Thyroid gland (tissue), 4 donors: ENCODE data around the gene CMC2. TPM values are rescaled to one million over a fixed set of nuclear protein-coding genes. Genes with fewer than 3 reads are reported as not detected.

ENCODE experiments used
- DNase-seq, 2 donors: peaks; one replicate each; pipeline ENCODE4 v3.0.0-alpha.2; 2019
- H3K27ac ChIP-seq, 3 donors: fragments of 200-600 bp; sonication (generic); 1 replicate in 2 of 3; 2 replicates in 1 of 3; pipeline ENCODE4 v1.5.1; 2016 to 2019; ENCODE audit warnings: mild to moderate bottlenecking in 1 of 3, moderate library complexity in 1 of 3
- H3K27me3 ChIP-seq: fragments of 200-600 bp; sonication (generic); one replicate; pipeline ENCODE4 v1.5.1; 2019
- H3K36me3 ChIP-seq, 2 donors: fragments of 200-600 bp; sonication (generic); one replicate each; pipeline ENCODE4 v1.5.1; 2016 to 2019
- H3K4me1 ChIP-seq, 2 donors: fragments of 200-600 bp; sonication (generic); one replicate each; pipeline ENCODE4 v1.5.1; 2017 to 2019
- H3K4me3 ChIP-seq, 3 donors: fragments of 200-600 bp; sonication (generic); replicated peaks in 1 of 3; 1 replicate in 2 of 3; 2 replicates in 1 of 3; pipeline ENCODE4 v1.5.1; 2016; ENCODE audit warnings: mild to moderate bottlenecking in 1 of 3
- H3K9me3 ChIP-seq: fragments of 200-600 bp; sonication (generic); one replicate; pipeline ENCODE4 v1.5.1; 2017
- POLR2A ChIP-seq, 2 donors: fragments of 450-650 bp; IDR thresholded peaks; one replicate each; pipeline ENCODE4 v1.6.1; 2017; ENCODE audit warnings: antibody characterized with exemption in 2 of 2, mild to moderate bottlenecking in 2 of 2, moderate library complexity in 1 of 2
- WGBS, 2 donors: methylation state at CpG; one replicate each; pipeline ENCODE4 v1.1.5; 2017; 5-methylcytosine and 5-hydroxymethylcytosine counted together
- intact Hi-C: fragments of 100-400 bp; cut with DNase I; formaldehyde crosslinking; loops from one replicate; pipeline ENCODE4 v1.15.1; 2023
- total RNA-seq, 4 donors: library from RNA; depleted of rRNA; stranded (reverse); fragments of >200 nt; gene quantifications; one replicate each; pipeline ENCODE4 v1.2.3, GENCODE V29; 2016
- TF ChIP-seq, protein P1 (sequence below), 6 experiments: fragments of 200-600 bp in 3 of 6; fragments of 450-650 bp in 3 of 6; sonication (generic) in 3 of 6; IDR thresholded peaks; one replicate each; pipeline ENCODE4 v1.5.1; 2016 to 2019; ENCODE audit warnings: antibody characterized with exemption in 6 of 6, mild to moderate bottlenecking in 2 of 6, inconsistent platforms in 1 of 6, moderate library complexity in 1 of 6

CMC2 gene
- total RNA-seq, 4 donors from 2014 or later, result 36.8 to 89.1 (median 59.7) TPM

DNA sequence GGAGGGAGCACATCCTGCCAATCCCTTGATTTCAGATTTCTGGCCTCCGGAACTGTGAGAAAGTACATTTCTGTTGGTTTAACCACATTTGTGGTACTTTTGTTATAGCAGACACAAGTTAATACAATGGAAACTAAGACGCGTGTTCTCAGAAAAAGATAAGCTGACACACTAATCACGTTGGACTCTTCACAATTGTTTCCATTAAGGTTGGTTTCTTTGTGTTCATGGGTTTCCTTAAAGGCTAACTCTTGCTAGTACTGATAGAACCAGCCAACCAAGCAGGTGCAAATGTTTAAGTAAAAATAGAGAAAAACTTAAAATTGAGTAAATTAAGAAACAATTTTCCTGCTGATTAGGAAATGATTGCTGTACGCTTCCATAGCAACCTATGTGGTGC lies 59.4 kb downstream of the CMC2 start:
- Histone ChIP-seq H3K4me3 (no peak overlapping the region), H3K9me3 (no peaks in the 10 kb centered on the region), H3K4me1 (no peaks in the 10 kb centered on the region), H3K27me3 (no peaks in the 10 kb centered on the region), H3K27ac (no peak overlapping the region), H3K36me3 (no peaks in the 10 kb centered on the region)
- 89 to 91% methylated on average over 5 of the region's 5 CpGs for WGBS, 2 donors
- intact Hi-C loops, result no loop called here
- TF ChIP-seq, protein P1, sequence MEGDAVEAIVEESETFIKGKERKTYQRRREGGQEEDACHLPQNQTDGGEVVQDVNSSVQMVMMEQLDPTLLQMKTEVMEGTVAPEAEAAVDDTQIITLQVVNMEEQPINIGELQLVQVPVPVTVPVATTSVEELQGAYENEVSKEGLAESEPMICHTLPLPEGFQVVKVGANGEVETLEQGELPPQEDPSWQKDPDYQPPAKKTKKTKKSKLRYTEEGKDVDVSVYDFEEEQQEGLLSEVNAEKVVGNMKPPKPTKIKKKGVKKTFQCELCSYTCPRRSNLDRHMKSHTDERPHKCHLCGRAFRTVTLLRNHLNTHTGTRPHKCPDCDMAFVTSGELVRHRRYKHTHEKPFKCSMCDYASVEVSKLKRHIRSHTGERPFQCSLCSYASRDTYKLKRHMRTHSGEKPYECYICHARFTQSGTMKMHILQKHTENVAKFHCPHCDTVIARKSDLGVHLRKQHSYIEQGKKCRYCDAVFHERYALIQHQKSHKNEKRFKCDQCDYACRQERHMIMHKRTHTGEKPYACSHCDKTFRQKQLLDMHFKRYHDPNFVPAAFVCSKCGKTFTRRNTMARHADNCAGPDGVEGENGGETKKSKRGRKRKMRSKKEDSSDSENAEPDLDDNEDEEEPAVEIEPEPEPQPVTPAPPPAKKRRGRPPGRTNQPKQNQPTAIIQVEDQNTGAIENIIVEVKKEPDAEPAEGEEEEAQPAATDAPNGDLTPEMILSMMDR (IDR thresholded peaks at IDR 0.05), result no peak
- no peak for DNase-seq

DNA sequence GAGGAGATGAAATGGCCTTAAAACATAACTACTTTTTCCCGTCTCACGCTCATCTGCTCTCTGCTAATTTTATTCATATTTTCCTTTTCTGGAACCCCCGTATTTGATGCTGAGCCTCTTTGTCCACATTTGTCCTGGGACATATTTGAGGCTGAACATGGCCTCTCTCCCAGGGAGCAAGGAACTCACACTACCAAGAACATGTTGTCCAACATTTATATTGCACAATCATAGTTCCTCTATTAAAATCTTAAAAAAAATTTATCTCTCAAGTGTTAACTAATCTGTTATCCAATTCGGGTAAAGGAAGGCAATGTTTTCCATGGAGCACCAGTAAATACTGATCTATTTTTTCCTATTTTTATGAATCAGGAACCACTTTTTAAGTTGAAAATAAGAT lies 60.2 kb downstream of the CMC2 start:
- DNase-seq, result no peak
- Histone ChIP-seq H3K4me1 (no peaks in the 10 kb centered on the region), H3K36me3 (no peaks in the 10 kb centered on the region), H3K9me3 (no peaks in the 10 kb centered on the region), H3K27me3 (no peaks in the 10 kb centered on the region), H3K27ac (no peak overlapping the region), H3K4me3 (no peak overlapping the region)
- 73 to 84% methylated on average over 4 of the region's 4 CpGs for WGBS, 2 donors
- TF ChIP-seq, protein P1 (IDR thresholded peaks at IDR 0.05), result no peak
- no peak for TF ChIP-seq POLR2A (IDR thresholded peaks at IDR 0.05)
- intact Hi-C loops, result no loop called here

DNA sequence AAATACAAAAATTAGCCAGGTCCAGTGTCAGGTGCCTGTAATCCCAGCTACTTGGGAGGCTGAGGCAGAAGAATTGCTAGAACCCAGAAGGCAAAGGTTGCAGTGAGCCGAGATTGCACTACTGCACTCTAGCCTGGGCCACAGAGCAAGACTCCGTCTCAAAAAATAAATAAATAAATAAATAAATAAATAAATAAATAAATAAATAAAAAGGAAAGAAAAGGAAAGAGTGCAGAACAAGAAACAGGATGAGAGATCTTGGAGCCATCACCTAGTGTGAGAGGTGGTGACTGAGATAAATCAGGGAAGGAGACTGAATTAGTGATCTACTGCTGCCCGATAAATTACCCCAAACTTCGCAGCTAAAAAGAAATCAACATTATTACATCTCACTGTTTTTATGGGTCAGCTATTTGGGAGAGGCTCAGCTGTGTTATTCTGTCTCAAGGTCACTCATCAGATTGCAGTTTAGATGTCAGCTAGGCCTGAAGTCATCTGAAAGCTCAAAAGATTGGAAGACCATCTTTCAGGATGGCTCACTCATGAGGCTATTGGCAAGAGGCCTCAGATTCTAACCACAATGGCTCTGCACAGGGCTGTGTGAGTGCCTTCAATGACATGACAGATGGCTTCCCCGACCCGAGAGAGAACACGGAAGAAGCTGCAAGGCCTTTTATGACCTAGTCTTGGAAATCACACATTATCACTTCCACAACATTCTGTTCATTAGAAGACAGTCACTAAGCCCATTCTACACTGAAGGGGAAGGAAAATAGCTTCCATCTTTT lies 66.4 kb downstream of the CMC2 start:
- Histone ChIP-seq H3K36me3 (no peaks in the 10 kb centered on the region), H3K27me3 (no peaks in the 10 kb centered on the region), H3K27ac (no peak overlapping the region), H3K4me3 (no peak overlapping the region), H3K9me3 (no peaks in the 10 kb centered on the region), H3K4me1 (no peaks in the 10 kb centered on the region)
- WGBS, 2 donors, result 88 to 97% methylated on average over 7 of the region's 7 CpGs
- intact Hi-C loops, result no loop called here
- no peak for DNase-seq
- TF ChIP-seq, protein P1 (IDR thresholded peaks at IDR 0.05), result no peak
- no peak for TF ChIP-seq POLR2A (IDR thresholded peaks at IDR 0.05)

DNA sequence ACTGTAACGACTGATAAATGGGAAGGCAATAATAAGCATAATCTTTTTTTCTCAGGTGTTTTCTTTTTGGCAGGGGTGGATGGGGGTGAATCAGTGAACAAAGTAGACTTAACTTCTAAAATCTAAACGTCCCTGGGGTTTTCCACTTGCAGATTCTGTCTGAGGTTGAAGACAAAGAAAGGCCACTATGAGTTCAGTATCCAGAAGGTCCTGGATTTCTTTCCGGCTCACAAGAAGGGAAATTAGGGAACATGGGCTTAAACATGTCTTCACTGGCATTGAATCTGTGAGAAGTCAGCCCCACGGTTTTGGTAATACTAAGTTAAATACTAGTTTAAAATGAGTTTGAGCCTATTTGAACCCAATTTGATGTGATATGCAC lies 67.8 kb downstream of the CMC2 start:
- intact Hi-C loops, result no loop called here
- no peak overlapping the region for H3K27ac ChIP-seq
- no peak for TF ChIP-seq POLR2A (IDR thresholded peaks at IDR 0.05)
- TF ChIP-seq, protein P1 (IDR thresholded peaks at IDR 0.05), result no peak

DNA sequence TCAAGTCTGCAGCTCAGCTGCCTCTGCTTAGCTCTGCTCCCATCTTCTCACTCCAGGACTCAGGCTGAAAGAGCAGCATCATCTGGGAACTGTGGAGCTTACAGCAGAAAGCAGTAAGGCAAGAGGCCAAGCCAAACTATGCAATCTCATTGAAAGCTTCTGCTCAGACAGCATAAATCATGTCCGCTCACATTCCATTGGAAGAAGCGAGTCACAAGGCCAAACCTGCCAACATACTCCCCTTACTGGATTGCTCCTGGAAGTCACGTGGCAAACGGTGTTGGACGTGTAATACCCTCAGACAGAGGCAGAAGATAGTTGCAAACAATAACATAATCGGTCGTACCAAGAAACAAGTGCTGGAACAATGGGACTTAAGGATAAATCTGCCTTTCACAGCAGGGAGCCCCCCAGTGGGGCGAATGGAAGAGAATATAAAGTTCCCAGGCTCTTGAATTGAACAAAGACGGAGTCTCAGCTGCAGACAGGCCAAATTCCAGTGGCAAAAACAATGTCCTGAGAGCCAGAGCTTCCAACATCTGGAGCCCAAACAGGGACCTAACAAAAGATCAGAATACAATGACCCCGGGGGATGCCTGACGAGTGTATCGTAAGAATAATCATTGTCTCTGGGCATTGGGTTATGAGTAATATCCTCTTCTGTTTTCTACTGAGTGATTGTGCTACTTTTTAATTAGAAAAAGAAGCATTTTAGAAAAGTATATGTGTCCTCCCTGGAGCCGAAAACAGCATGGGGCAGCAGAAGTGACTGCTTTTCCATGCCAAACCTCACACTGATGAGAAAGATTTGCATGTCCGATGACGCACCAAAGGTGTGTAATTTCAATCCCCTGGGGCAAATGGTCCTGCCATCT lies 68.4 kb downstream of the CMC2 start:
- 79% methylated on average over 15 of the region's 15 CpGs for WGBS, 2 donors
- DNase-seq, result peak in 1 of 2 donors; percentile 9
- no peak overlapping the region for H3K4me3 ChIP-seq
- H3K27ac ChIP-seq, result no peak overlapping the region
- no peaks in the 10 kb centered on the region for H3K27me3 ChIP-seq
- H3K36me3 ChIP-seq, result no peaks in the 10 kb centered on the region
- no peaks in the 10 kb centered on the region for H3K9me3 ChIP-seq
- no peak for TF ChIP-seq POLR2A (IDR thresholded peaks at IDR 0.05)
- TF ChIP-seq, protein P1 (IDR thresholded peaks at IDR 0.05), result no peak
- no peaks in the 10 kb centered on the region for H3K4me1 ChIP-seq
- intact Hi-C loops, result no loop called here

More for the DNA sequence above, 67.8 kb downstream of the CMC2 start:
- no peak overlapping the region for H3K4me3 ChIP-seq
- H3K27me3 ChIP-seq, result no peaks in the 10 kb centered on the region
- DNase-seq, result no peak
- no peaks in the 10 kb centered on the region for H3K36me3 ChIP-seq
- WGBS, 2 donors, result 83 to 84% methylated on average over 4 of the region's 4 CpGs
- H3K9me3 ChIP-seq, result no peaks in the 10 kb centered on the region
- H3K4me1 ChIP-seq, result no peaks in the 10 kb centered on the region
